ENCODE data around the gene NHLRC1. TPM values are rescaled to one million over a fixed set of nuclear protein-coding genes. Genes with fewer than 3 reads are reported as not detected.

Gene NHLRC1
- total RNA-seq, 1 donor from 2014 or later, result 0.72 TPM

DNA sequence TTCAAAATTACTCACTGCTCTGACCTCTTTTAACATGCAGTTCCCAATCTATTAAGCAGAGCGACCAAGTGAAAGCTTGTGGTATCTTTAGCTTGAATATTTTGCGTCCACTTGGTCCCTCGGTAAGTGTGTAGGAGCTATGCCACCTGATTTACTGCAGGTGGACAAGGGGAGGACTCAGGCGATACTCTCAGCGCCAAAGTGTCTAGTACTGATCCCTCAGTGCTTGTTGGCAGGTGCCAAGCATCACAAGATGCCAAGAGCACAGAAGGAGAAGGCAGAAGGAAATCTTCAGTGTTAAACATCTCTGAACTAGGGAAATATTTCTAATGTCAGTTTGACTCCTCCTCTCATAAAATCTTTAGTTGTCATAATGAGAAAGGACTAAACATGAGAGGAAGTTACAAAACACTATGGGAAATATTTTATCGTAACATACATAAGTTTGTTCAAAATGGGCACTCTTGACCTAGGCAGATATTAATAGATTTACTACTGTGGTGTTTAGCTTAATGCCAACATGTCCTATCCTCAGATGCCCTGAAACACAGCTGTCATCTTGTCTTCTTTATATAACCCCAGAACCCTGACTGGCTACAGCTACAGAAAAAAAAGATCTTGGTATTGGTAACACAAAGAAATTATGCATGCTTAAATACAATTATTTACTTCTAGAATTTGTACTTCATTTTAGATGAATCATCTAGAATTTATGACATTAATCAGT is 19.5 kb downstream of the NHLRC1 start:
- TF ChIP-seq, protein P1, sequence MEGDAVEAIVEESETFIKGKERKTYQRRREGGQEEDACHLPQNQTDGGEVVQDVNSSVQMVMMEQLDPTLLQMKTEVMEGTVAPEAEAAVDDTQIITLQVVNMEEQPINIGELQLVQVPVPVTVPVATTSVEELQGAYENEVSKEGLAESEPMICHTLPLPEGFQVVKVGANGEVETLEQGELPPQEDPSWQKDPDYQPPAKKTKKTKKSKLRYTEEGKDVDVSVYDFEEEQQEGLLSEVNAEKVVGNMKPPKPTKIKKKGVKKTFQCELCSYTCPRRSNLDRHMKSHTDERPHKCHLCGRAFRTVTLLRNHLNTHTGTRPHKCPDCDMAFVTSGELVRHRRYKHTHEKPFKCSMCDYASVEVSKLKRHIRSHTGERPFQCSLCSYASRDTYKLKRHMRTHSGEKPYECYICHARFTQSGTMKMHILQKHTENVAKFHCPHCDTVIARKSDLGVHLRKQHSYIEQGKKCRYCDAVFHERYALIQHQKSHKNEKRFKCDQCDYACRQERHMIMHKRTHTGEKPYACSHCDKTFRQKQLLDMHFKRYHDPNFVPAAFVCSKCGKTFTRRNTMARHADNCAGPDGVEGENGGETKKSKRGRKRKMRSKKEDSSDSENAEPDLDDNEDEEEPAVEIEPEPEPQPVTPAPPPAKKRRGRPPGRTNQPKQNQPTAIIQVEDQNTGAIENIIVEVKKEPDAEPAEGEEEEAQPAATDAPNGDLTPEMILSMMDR (conservative IDR thresholded peaks at IDR 0.05), result no peak
- H3K36me3 Mint-ChIP-seq (ENCODE audit: low read depth), result no peaks in the 10 kb centered on the region
- peaks cover 22% of the 10 kb centered on the region for H3K4me1 Mint-ChIP-seq
- H3K27ac Mint-ChIP-seq (ENCODE audit: unreplicated experiment), result no peak overlapping the region
- H3K4me3 Mint-ChIP-seq, result no peak overlapping the region
- no peak for DNase-seq (ENCODE audit: low read depth, low spot score)
- peaks cover 5% of the 10 kb centered on the region for H3K9me3 Mint-ChIP-seq
- H3K27me3 Mint-ChIP-seq (ENCODE audit: low read depth), result no peaks in the 10 kb centered on the region

DNA sequence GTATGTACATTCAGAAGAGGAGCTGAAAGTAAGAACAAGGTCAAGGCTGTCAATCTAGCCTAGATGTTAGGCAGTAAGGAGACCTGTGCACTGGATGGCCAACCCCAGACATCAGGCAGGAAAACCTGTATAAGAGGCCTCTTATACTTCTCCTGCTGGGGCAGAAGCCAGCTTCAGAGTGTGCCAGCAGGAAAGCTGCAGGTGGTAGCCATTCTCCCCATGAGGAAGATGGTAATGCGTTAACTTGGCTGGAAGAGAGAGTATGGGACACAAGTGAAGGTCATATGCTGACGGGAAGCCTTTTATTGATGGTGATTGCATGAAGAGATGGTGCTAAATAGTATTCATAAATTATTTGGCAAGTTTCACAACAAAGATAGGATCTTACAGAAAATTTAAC is 20.6 kb downstream of the NHLRC1 start:
- TF ChIP-seq, protein P1 (conservative IDR thresholded peaks at IDR 0.05), result no peak
- Mint-ChIP-seq H3K4me1 (peaks cover 22% of the 10 kb centered on the region), H3K27ac (ENCODE audit: unreplicated experiment) (no peak overlapping the region), H3K36me3 (ENCODE audit: low read depth) (no peaks in the 10 kb centered on the region), H3K4me3 (no peak overlapping the region), H3K27me3 (ENCODE audit: low read depth) (no peaks in the 10 kb centered on the region), H3K9me3 (peaks cover 3% of the 10 kb centered on the region)
- no peak for DNase-seq (ENCODE audit: low read depth, low spot score)

DNA sequence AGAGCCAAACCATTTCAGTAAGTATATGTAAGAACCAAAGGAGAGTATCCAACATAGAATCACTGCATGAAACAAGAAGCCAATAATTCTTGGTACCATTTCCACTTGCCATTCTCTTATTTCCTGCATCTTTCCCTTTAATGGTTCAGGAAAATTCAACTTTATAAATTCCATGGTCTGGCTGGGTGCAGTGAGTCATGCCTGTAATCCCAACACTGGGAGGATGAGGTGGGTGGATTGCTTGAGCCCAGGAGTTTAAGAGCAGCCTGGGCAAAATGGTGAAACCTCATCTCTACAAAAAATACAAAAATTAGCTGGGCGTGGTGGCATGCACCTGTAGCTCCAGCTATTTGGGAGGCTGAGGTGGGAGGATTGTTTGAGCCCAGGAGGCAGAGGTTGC is 21.2 kb downstream of the NHLRC1 start:
- DNase-seq (ENCODE audit: low read depth, low spot score), result no peak
- Mint-ChIP-seq H3K4me1 (peaks cover 22% of the 10 kb centered on the region), H3K9me3 (peaks cover 3% of the 10 kb centered on the region), H3K27me3 (ENCODE audit: low read depth) (no peaks in the 10 kb centered on the region), H3K4me3 (no peak overlapping the region), H3K27ac (ENCODE audit: unreplicated experiment) (no peak overlapping the region), H3K36me3 (ENCODE audit: low read depth) (no peaks in the 10 kb centered on the region)
- TF ChIP-seq, protein P1 (conservative IDR thresholded peaks at IDR 0.05), result no peak

DNA sequence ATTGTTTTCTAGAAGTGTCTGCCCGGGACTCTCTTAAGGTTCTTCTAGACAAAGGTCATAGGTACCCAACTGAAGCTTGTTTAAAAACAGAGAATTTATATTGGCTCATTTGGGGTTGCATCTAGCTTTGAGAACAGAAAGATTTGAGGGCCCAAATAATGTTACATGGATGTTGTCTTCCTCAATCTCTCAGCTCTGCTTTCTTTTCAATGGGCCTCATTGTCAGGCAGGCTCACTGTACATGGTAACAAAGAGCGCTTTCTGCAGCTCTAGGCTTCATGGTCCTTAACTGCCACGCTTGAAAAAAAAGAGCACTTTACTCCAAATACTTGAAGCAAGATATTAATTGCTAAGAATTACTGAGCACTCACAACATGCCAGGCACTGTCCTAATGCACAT is 22.2 kb downstream of the NHLRC1 start:
- Mint-ChIP-seq H3K4me1 (peaks cover 22% of the 10 kb centered on the region), H3K9me3 (peaks cover 3% of the 10 kb centered on the region), H3K27me3 (ENCODE audit: low read depth) (no peaks in the 10 kb centered on the region), H3K27ac (ENCODE audit: unreplicated experiment) (peak overlapping the region; percentile 93), H3K4me3 (no peak overlapping the region), H3K36me3 (ENCODE audit: low read depth) (no peaks in the 10 kb centered on the region)
- no peak for DNase-seq (ENCODE audit: low read depth, low spot score)
- TF ChIP-seq, protein P1 (conservative IDR thresholded peaks at IDR 0.05), result no peak

DNA sequence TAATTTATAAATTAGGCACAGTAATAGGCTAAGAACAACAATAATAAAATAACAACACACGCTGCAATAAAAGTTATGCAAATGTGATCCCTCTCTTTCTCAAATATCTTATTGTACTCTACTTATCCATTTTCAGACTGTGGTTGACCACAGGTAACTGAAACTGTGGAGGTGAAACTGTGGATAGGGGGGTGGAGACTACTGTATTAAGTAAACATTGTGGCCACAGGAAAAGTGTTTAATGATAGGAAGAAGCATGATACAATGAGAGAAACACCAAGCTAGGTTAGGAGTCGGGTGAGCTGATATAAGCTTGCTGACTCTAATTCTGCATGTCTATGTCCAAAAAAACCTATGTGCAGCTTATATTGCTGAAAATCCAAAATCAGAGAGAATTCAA is 23.0 kb downstream of the NHLRC1 start:
- no peak for DNase-seq (ENCODE audit: low read depth, low spot score)
- no peak overlapping the region for H3K27ac Mint-ChIP-seq (ENCODE audit: unreplicated experiment)
- peaks cover 22% of the 10 kb centered on the region for H3K4me1 Mint-ChIP-seq
- H3K27me3 Mint-ChIP-seq (ENCODE audit: low read depth), result no peaks in the 10 kb centered on the region
- no peaks in the 10 kb centered on the region for H3K36me3 Mint-ChIP-seq (ENCODE audit: low read depth)
- H3K9me3 Mint-ChIP-seq, result peaks cover 3% of the 10 kb centered on the region
- TF ChIP-seq, protein P1 (conservative IDR thresholded peaks at IDR 0.05), result no peak
- no peak overlapping the region for H3K4me3 Mint-ChIP-seq
